DMS 273 treated with DMSO at 0.1 percent for 48 hours (cell line): ENCODE measurements around the gene TMEM240.
"Not testable (repeated sequence)": the region's sequence is repeated elsewhere in the genome, so short reads cannot be mapped to it uniquely, and the experiment has no call there.

Experiments used
- DNase-seq: peaks from one replicate; lab custom pipeline; 2025; lab: John Stamatoyannopoulos, UW

The TMEM240 gene

GRCh38 chr1:1495461-1495975, 44.9 kb downstream of the TMEM240 start:
- DNase-seq, result not testable (repeated sequence)

- not testable (repeated sequence) for DNase-seq
Observed at GRCh38 chr1:1494311-1494710, 46.1 kb downstream of the TMEM240 start.

GRCh38 chr1:1491601-1492000, 48.8 kb downstream of the TMEM240 start:
- no peak for DNase-seq

- DNase-seq, result no peak
Observed at GRCh38 chr1:1490633-1491230, 49.7 kb downstream of the TMEM240 start.

GRCh38 chr1:1489861-1490260, 50.6 kb downstream of the TMEM240 start:
- no peak for DNase-seq

GRCh38 chr1:1489231-1489630, 51.2 kb downstream of the TMEM240 start:
- no peak for DNase-seq

GRCh38 chr1:1487701-1488100, 52.7 kb downstream of the TMEM240 start:
- no peak for DNase-seq

GRCh38 chr1:1485755-1486317, 54.6 kb downstream of the TMEM240 start:
- DNase-seq, result not testable (repeated sequence)

GRCh38 chr1:1484976-1485750, 55.3 kb downstream of the TMEM240 start:
- DNase-seq, result not testable (repeated sequence)
